PFSK-1 (cell line): ENCODE measurements around the gene RER1.

Source experiments
- FOXP2 ChIP-seq: optimal IDR thresholded peaks from 2 replicates; pipeline ENCODE3; 2011; ENCODE audit warnings: borderline replicate concordance, control low read depth, inconsistent platforms; ENCODE audit not compliant: insufficient read depth; ENCODE audit errors: extremely low read length, extremely low read depth
- POLR2AphosphoS5 ChIP-seq: IDR thresholded peaks from 2 replicates; pipeline ENCODE4 v1.6.1; 2012; ENCODE audit warnings: low read depth, mild to moderate bottlenecking, control low read depth, low read length, moderate library complexity
- SIN3A ChIP-seq: IDR thresholded peaks from 2 replicates; pipeline ENCODE4 v1.6.1; 2012; ENCODE audit warnings: mild to moderate bottlenecking, low read length, moderate library complexity, borderline replicate concordance; ENCODE audit not compliant: insufficient read depth
- TAF1 ChIP-seq: IDR thresholded peaks from 2 replicates; pipeline ENCODE4 v1.6.1; 2012; ENCODE audit warnings: low read length, control low read depth, borderline replicate concordance; ENCODE audit not compliant: insufficient read depth
- TF ChIP-seq, protein P1 (sequence below), 2 experiments: IDR thresholded peaks; 2 replicates each; pipeline versions ENCODE4 v1.6.1 to v1.8.0; 2011 to 2012; ENCODE audit warnings: low read depth in 2 of 2, low read length in 2 of 2, control low read depth in 1 of 2, inconsistent platforms in 1 of 2, mild to moderate bottlenecking in 1 of 2, moderate library complexity in 1 of 2; ENCODE audit not compliant: insufficient read depth in 1 of 2

The RER1 gene

DNA sequence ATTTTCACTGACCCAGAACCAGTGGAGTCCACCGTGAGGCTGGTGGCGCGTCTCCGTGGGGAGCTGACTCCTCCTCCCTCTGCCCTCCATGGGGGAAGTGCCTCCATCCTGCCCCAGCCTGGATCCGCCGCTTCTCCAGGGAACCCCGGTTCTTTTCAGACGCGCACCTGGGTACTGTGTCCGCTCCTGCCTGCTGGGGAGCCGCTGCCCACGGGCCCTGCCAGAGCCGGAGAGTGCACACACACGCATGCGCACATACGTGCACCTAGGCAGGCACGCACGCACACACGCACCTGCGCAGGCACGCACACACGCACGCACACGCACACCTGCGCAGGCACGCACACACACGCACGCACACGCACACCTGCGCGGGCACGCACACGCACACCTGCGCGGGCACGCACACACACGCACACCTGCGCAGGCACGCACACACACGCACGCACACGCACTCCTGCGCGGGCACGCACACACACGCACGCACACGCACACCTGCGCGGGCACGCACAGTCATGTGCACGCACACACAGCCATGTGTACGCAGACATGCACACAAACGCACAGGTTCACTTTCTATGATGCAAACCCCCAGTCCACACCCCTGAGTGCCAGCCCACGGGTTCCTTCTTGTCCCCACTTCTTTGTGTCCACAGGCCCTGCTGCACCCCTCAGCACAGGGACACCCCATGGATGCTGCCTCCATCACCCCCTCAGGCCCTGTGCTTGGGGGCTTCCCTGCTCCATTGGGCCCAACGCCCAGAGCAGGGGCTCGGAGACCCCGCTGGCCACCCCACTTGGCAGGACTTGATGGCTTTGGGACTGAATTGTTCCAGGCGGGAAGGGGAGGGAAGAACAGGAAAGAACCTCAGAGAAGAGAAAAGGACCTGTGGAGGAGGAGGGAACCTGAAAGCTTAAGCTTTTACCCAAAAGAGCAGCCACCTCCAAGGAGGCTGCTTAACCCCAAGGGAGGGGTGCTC is 43.0 kb upstream of the RER1 start:
- TF ChIP-seq TAF1 (no peak), SIN3A (no peak), POLR2AphosphoS5 (no peak), FOXP2 (no peak)
- TF ChIP-seq, protein P1, sequence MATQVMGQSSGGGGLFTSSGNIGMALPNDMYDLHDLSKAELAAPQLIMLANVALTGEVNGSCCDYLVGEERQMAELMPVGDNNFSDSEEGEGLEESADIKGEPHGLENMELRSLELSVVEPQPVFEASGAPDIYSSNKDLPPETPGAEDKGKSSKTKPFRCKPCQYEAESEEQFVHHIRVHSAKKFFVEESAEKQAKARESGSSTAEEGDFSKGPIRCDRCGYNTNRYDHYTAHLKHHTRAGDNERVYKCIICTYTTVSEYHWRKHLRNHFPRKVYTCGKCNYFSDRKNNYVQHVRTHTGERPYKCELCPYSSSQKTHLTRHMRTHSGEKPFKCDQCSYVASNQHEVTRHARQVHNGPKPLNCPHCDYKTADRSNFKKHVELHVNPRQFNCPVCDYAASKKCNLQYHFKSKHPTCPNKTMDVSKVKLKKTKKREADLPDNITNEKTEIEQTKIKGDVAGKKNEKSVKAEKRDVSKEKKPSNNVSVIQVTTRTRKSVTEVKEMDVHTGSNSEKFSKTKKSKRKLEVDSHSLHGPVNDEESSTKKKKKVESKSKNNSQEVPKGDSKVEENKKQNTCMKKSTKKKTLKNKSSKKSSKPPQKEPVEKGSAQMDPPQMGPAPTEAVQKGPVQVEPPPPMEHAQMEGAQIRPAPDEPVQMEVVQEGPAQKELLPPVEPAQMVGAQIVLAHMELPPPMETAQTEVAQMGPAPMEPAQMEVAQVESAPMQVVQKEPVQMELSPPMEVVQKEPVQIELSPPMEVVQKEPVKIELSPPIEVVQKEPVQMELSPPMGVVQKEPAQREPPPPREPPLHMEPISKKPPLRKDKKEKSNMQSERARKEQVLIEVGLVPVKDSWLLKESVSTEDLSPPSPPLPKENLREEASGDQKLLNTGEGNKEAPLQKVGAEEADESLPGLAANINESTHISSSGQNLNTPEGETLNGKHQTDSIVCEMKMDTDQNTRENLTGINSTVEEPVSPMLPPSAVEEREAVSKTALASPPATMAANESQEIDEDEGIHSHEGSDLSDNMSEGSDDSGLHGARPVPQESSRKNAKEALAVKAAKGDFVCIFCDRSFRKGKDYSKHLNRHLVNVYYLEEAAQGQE (IDR thresholded peaks at IDR 0.05; ENCODE audit: insufficient read depth in 1 of 2, low read depth in 2 of 2, low read length in 2 of 2): no peak

DNA sequence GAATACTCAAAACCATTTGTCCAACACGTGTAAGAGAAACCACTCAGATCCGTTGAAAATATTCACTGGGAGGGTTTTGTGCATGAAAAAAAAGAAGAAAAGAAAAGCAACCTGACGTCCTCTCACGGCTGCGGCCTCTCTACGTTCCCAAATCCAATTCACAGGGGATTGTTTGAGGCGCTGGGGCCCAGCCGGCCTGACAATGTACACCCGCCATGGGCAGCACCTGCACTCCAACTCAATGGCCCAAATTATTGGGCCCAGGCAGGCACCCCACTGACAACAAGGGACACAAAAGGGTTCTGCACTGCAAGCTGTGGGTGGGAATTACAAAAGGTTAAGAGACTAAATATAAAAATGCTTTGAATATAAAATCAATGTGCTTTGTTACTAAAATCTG is 41.8 kb upstream of the RER1 start:
- no peak for TF ChIP-seq FOXP2
- no peak for TF ChIP-seq SIN3A
- TF ChIP-seq, protein P1 (IDR thresholded peaks at IDR 0.05; ENCODE audit: insufficient read depth in 1 of 2, low read depth in 2 of 2, low read length in 2 of 2): no peak
- TF ChIP-seq TAF1: no peak
- no peak for TF ChIP-seq POLR2AphosphoS5

DNA sequence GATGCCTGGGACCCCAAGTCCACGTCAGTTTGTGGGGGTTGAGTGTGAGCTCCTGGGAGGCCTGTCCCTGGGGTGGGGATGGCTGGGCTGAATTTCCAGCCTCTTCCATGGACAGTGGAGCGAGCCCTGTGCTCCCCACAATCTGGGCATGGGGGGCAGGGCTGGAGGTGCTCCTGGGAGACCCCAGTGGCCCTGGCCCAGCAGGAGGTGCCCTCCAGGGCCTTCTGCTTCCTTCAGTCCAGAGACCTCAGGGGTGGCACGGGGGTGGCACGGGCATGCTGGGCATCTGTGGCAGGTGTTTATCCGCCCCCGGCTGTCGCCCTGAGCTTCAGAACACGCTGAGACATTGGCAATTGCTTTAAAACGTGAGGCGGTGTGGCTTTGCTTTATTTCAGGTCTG is 41.1 kb upstream of the RER1 start:
- TF ChIP-seq, protein P1 (IDR thresholded peaks at IDR 0.05; ENCODE audit: insufficient read depth in 1 of 2, low read depth in 2 of 2, low read length in 2 of 2): no peak
- TF ChIP-seq FOXP2 (no peak), SIN3A (no peak), POLR2AphosphoS5 (no peak), TAF1 (no peak)

DNA sequence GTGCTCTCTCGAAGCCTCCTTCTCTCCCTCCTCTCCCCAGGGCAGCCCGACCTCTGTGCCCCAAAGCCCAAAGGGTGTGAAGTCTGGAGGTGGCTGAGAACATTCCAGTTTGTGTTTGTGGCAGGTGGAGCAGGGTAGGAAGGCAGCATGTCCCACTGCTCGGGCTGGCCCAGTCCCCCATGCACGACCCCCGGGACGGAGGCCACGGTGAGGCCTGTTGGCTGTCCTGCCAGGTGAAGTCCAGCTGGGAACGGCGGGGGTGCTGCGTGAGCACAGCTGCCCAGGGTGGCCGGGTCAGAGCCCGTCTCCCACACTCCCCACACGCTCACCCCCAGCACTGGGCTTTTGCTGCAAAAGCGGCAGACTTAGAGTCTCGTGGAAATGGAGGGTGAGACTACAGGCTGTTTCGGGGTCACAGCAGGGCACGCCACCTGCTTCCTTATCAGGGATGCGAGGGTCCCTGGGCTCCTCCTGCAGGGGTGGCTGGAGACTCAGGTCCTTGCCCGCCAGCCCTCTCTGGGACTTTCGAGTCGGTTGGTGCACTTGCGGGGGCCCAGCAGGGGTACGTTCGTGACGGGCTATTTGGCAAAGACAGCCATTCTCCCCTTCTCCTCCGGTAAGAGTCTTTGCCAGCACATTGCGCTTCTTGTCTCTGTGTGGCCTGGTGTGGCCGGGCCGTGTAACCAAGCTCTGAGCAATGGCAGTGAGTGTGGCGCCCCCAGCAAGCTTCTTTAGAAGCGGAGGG is 40.6 kb upstream of the RER1 start:
- TF ChIP-seq TAF1: no peak
- no peak for TF ChIP-seq SIN3A
- TF ChIP-seq POLR2AphosphoS5: no peak
- no peak for TF ChIP-seq FOXP2
- TF ChIP-seq, protein P1 (IDR thresholded peaks at IDR 0.05; ENCODE audit: insufficient read depth in 1 of 2, low read depth in 2 of 2, low read length in 2 of 2): no peak
